ENCODE results near the gene SPO11. TPM values are rescaled to one million over a fixed set of nuclear protein-coding genes. Genes with fewer than 3 reads are reported as not detected.
A peak's percentile ranks its signal among the peaks of the same experiment; 100 is the strongest.

The SPO11 gene
- total and polyA plus RNA-seq, 2 of the 13 experiments (the other 11 are each of a cell fraction or from before 2014, with no cell fraction given) = not detected

GRCh38 chr20:57351042-57351783, 21.6 kb downstream of the SPO11 start, which contains the start of gene RAE1 (continued):
- TF ChIP-seq, protein P1, sequence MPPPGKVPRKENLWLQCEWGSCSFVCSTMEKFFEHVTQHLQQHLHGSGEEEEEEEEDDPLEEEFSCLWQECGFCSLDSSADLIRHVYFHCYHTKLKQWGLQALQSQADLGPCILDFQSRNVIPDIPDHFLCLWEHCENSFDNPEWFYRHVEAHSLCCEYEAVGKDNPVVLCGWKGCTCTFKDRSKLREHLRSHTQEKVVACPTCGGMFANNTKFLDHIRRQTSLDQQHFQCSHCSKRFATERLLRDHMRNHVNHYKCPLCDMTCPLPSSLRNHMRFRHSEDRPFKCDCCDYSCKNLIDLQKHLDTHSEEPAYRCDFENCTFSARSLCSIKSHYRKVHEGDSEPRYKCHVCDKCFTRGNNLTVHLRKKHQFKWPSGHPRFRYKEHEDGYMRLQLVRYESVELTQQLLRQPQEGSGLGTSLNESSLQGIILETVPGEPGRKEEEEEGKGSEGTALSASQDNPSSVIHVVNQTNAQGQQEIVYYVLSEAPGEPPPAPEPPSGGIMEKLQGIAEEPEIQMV (CRISPR knock-in tag; IDR thresholded peaks at IDR 0.05; ENCODE audit: low read depth) = peak; percentile 75; the same call in 1 of the 2 replicates
- TF ChIP-seq, protein P2, sequence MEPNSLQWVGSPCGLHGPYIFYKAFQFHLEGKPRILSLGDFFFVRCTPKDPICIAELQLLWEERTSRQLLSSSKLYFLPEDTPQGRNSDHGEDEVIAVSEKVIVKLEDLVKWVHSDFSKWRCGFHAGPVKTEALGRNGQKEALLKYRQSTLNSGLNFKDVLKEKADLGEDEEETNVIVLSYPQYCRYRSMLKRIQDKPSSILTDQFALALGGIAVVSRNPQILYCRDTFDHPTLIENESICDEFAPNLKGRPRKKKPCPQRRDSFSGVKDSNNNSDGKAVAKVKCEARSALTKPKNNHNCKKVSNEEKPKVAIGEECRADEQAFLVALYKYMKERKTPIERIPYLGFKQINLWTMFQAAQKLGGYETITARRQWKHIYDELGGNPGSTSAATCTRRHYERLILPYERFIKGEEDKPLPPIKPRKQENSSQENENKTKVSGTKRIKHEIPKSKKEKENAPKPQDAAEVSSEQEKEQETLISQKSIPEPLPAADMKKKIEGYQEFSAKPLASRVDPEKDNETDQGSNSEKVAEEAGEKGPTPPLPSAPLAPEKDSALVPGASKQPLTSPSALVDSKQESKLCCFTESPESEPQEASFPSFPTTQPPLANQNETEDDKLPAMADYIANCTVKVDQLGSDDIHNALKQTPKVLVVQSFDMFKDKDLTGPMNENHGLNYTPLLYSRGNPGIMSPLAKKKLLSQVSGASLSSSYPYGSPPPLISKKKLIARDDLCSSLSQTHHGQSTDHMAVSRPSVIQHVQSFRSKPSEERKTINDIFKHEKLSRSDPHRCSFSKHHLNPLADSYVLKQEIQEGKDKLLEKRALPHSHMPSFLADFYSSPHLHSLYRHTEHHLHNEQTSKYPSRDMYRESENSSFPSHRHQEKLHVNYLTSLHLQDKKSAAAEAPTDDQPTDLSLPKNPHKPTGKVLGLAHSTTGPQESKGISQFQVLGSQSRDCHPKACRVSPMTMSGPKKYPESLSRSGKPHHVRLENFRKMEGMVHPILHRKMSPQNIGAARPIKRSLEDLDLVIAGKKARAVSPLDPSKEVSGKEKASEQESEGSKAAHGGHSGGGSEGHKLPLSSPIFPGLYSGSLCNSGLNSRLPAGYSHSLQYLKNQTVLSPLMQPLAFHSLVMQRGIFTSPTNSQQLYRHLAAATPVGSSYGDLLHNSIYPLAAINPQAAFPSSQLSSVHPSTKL (CRISPR knock-in tag; IDR thresholded peaks at IDR 0.05) = no peak; the same call in none of the 2 replicates
- 0 out of 2 replicates have a peak, but pooled peaks have one; percentile 45 for TF ChIP-seq ZNF567 (CRISPR knock-in tag; IDR thresholded peaks at IDR 0.05; ENCODE audit: borderline replicate concordance)
- TF ChIP-seq, protein P3, sequence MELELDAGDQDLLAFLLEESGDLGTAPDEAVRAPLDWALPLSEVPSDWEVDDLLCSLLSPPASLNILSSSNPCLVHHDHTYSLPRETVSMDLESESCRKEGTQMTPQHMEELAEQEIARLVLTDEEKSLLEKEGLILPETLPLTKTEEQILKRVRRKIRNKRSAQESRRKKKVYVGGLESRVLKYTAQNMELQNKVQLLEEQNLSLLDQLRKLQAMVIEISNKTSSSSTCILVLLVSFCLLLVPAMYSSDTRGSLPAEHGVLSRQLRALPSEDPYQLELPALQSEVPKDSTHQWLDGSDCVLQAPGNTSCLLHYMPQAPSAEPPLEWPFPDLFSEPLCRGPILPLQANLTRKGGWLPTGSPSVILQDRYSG (CRISPR knock-in tag; IDR thresholded peaks at IDR 0.05) = no peak
- TF ChIP-seq ARNT2 (CRISPR knock-in tag; IDR thresholded peaks at IDR 0.05; ENCODE audit: low read depth) = peak; percentile 80
- no peak; the same call in none of the 2 replicates for TF ChIP-seq ZNF317 (CRISPR knock-in tag; IDR thresholded peaks at IDR 0.05)
- no peak for TF ChIP-seq NR3C1 (CRISPR knock-in tag; IDR thresholded peaks at IDR 0.05)
- peak; percentile 58; the same call in 1 of the 2 replicates for TF ChIP-seq NFKB2 (CRISPR knock-in tag; IDR thresholded peaks at IDR 0.05; ENCODE audit: borderline replicate concordance)
- TF ChIP-seq ZNF253 (CRISPR knock-in tag; IDR thresholded peaks at IDR 0.05; ENCODE audit: borderline replicate concordance) = peak; percentile 11; the same call in 1 of the 2 replicates
- TF ChIP-seq, protein P4, sequence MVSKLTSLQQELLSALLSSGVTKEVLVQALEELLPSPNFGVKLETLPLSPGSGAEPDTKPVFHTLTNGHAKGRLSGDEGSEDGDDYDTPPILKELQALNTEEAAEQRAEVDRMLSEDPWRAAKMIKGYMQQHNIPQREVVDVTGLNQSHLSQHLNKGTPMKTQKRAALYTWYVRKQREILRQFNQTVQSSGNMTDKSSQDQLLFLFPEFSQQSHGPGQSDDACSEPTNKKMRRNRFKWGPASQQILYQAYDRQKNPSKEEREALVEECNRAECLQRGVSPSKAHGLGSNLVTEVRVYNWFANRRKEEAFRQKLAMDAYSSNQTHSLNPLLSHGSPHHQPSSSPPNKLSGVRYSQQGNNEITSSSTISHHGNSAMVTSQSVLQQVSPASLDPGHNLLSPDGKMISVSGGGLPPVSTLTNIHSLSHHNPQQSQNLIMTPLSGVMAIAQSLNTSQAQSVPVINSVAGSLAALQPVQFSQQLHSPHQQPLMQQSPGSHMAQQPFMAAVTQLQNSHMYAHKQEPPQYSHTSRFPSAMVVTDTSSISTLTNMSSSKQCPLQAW (CRISPR knock-in tag; IDR thresholded peaks at IDR 0.05) = peak; percentile 82; the same call in 1 of the 2 replicates
- TF ChIP-seq ZBTB21 (CRISPR knock-in tag; IDR thresholded peaks at IDR 0.05) = peak; percentile 64
- no peak for TF ChIP-seq RAD51 (IDR thresholded peaks at IDR 0.05; ENCODE audit: borderline replicate concordance)
- no peak for TF ChIP-seq MBD4 (IDR thresholded peaks at IDR 0.05; ENCODE audit: borderline replicate concordance, low read length)
- peak; percentile 93; the same call in 1 of the 2 replicates for TF ChIP-seq GTF3A (CRISPR knock-in tag; conservative IDR thresholded peaks at IDR 0.05)
- no peak; the same call in 1 of the 2 replicates for TF ChIP-seq RFX3 (CRISPR knock-in tag; IDR thresholded peaks at IDR 0.05)
- TF ChIP-seq ZNF432 (CRISPR knock-in tag; IDR thresholded peaks at IDR 0.05; ENCODE audit: borderline replicate concordance) = peak; percentile 73; the same call in 1 of the 2 replicates
- TF ChIP-seq HOXA3 (CRISPR knock-in tag; IDR thresholded peaks at IDR 0.05) = peak; percentile 91
- TF ChIP-seq PPARG (CRISPR knock-in tag; conservative IDR thresholded peaks at IDR 0.05) = 0 out of 2 replicates have a peak, but pooled peaks have one; percentile 28
- TF ChIP-seq KLF15 (CRISPR knock-in tag; IDR thresholded peaks at IDR 0.05; ENCODE audit: borderline replicate concordance) = peak; percentile 92; the same call in 1 of the 2 replicates
- TF ChIP-seq RBAK (CRISPR knock-in tag; IDR thresholded peaks at IDR 0.05) = no peak
- TF ChIP-seq SIX4 (CRISPR knock-in tag; IDR thresholded peaks at IDR 0.05) = 0 out of 2 replicates have a peak, but pooled peaks have one; percentile 7
